HG03520 (cell line): ENCODE data around the gene OGDH.
"Not testable (repeated sequence)": the region's sequence is repeated elsewhere in the genome, so short reads cannot be mapped to it uniquely, and the experiment has no call there.

Experiments
- ATAC-seq: cut with Tn5 transposase; IDR thresholded peaks from one replicate; pipeline ENCODE4 v1.9.1; 2021; ENCODE audit warnings: mild to moderate bottlenecking, moderate library complexity; ENCODE audit not compliant: unreplicated experiment

OGDH gene

DNA sequence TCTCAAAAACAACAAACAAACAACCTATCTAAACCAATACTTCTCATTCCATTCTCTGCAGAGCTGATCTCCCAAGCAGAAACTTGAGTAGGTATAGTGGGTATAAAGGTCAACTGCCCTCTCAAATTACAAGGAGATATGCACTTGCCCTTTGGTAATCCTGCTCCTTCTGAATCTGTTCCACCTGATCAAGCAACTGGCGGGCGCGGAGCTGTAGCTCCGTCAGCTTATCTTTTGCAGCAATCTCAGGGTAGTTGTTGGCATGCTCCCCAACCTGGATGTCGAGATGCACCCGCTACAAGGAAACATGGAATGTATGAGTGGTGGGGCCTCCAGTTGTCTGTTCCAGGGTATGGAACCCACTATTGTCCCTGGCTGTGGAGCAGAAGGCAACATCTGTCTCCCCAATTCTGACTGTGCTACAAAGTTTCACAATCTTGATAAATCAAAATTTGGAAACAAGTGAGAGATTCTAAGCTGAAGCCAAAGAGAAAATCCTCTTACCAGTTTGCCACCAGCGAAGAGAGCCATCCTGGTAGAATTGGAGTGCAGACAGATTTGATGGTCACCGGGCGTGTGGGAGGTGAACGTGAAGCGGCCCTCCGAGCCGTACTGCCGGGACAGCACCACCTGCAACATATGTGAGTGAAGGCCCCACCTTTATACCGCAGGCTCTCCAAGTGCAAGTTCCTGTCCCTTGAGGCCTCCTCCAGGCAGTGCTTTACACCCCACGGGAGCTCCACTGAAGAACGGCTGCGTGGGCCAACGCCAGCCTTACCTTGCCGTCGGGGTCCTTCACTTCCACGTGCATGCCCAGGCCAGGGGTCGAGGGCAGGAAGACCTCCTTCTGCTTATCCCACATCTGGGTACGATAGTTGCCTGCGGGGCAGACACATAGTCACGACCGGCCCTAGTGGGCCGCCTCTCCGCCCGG is 25.2 kb upstream of the OGDH start:
- ATAC-seq, result peak; percentile 20

GRCh38 chr7:44581879-44582603 is 24.4 kb upstream of the OGDH start, which contains the start of gene TMED4:
TMED4 (minus strand) TSS chr7:44582231; CDS start chr7:44582206, 25 bp downstream.
- peak; percentile 87 for ATAC-seq

DNA sequence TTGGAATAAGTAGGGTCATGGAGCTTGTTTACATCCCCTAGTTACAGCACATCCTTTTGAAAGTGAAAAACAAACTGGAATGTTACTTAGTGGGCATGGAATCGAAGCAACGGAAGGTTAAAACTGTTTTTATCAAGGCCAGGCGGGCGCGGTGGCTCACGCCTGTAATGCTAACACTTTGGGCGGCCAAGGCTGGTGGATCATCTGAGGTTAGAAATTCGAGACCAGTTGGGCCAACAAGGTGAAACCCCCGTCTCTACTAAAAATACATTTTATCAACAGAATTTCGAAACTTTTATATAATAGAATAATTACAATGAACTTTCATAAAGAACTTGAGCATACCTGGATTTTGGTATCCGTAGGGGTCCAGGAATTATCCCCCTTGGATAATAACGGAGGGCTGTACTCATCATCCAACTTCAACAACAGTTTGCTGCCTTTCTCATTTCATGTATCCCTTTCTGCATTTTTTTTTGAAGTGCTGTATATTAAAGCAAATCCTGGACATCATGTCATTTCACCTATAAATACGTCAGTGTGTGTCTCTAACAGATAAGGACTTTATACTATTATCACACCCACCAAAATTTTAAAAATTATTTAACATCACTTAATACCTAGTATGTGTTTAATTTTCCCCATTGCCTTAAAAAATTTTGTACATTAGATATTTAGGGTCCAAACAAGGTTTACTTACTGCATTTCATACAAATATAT is 23.1 kb upstream of the OGDH start:
- ATAC-seq, result no peak

DNA sequence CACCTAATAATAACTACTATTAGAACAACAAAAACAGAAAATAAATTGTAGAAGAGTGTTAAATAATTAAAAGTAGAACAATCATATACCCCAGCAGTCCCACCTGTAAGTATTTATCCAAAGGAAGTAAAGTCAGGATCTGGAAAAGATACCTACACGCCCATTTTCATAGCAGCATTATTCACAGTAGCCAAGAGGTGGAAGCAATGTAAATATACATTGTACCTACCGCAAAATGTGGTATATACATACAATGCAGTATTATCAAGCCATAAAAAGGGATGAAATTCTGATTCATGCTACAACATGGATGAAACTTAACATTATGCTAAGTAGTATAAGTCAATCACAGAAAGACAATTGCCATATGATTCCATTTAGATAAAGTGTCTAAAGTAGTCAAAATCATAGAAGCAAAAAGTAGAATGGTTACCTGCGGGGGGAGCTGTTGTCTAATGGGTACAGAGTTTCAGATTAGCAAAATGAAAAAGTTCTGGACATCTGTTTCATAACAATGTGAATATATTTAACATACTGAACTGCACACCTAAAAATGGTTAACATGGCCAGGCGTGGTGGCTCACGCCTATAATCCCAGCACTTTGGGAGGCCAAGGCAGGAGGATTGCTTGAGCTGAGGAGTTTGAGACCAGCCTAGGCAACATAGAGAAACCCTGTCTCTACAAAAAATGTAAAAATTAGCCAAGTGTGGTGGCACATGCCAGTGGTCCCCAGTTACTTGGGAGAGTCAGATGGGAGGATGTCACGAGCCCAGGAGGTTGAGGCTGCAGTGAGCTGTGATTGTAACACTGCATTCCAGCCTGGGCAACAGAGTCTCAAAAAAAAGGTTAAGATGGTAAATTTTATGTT is 18.4 kb upstream of the OGDH start:
- ATAC-seq, result no peak

DNA sequence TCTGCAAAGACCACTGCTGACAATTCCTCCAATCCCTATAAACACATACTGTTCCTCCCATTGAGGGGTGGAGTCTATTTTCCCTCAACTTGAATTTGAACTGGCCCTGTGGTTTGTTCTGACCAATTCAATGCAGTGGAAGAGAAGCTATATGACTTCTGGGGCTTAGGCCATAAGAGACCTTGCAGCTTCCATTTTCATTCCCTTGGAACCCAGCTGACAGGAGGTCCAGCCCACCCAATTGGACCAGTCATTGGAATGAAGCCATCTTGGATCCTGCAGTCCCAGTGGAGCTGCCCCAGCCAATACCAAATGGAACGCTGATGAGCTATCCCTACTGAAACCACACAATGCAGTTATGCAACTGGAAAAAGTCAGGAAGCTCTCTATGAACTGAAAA is 15.5 kb upstream of the OGDH start:
- ATAC-seq, result no peak

DNA sequence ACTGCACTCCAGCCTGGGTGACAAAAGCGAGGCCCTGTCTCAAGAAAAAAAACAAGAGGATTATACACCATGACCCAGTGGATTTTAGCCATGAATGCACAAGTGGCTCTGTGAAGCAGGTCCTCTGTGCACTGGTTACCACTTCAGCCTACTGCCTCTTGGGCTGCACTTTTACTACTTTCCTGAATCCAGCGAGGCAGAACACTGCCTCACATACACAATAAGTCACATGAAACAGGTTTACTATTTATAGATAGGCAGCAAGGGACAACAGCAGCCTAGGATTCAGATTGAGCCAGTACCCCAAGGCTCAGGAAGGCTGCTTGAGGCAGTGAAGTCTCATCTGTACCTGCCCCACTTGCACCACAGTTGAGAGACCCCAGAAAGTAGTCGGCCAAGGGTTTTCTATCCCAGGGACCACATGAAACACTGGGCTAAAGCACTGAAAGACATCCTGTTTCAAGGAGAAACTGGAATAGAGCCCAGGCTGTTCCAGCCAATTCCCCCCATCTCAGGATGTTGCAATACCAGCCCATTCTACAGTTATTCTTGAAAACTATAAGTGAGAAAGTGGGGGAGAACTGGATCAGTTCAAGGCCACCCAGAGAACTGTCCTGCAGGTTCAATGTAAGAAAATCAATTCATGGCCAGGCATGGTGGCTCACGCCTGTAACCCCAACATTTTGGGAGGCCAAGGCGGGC is 10.3 kb upstream of the OGDH start:
- ATAC-seq, result no peak

- ATAC-seq, result not testable (repeated sequence)
These were observed 9.2 kb upstream of the OGDH start for GRCh38 chr7:44597181-44597580.

DNA sequence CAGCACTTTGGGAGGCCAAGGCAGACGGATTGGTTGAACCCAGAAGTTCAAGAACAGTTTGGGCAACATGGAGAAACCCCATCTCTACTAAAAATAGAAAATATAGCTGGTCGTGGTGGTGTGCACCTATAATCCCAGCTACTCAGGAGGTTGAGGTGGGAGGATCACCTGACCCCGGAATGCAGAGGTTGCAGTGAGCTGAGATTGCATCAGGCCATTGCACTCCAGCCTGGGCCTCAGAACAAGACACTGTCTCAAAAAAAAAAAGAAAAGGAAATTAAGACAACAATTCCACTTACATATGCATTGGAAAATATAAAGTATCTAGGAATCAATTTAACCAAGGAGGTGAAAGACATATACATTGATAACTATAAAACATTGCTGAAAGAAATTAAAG is 7.2 kb upstream of the OGDH start:
- no peak for ATAC-seq

- no peak for ATAC-seq
These were observed 3.9 kb upstream of the OGDH start for GRCh38 chr7:44602576-44602910.

GRCh38 chr7:44603193-44603592 is 3.2 kb upstream of the OGDH start:
- no peak for ATAC-seq

- no peak for ATAC-seq
These were observed 1.5 kb upstream of the OGDH start for GRCh38 chr7:44604941-44605340.

- ATAC-seq, result no peak
These were observed 978 bp downstream of the OGDH start for GRCh38 chr7:44607141-44608068.

- ATAC-seq, result no peak
These were observed 2.7 kb downstream of the OGDH start for GRCh38 chr7:44608916-44609648.

DNA sequence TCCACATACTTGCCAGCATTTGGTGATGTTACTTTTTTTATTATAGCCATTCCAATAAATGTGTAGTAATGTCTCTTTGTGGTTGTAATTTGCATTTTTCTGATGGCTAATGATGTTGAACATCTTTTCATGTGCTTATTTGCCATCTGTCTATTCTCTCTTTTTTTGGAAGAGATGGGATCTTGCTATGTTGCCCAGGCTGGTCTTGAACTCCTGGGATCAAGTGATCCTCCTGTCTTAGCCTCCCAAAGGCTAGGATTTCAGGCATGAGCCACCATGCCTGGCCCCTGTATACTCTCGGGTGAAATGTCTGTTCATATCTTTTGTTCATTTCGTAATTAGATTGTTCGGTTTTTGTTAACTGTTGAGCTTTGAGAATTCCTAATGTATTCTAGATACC is 3.4 kb downstream of the OGDH start:
- ATAC-seq, result no peak

GRCh38 chr7:44615149-44615611 is 8.8 kb downstream of the OGDH start:
- ATAC-seq, result no peak

- no peak for ATAC-seq
These were observed 9.4 kb downstream of the OGDH start for GRCh38 chr7:44615793-44616192.

DNA sequence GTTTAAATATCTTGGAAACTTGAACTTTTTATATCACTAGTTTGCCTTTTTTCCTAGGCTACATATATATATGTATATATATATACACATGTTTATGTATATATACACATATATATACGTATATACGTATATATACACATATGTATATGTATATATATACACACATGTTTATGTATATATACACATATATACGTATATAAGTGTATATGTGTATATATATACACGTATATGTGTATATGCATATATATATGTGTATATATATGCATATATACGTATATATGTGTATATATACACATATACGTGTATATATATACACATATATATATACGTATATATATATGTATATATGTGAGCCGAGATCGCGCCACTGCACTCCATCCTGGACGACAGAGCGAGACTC is 10.1 kb downstream of the OGDH start:
- no peak for ATAC-seq
